ENCODE measurements around the gene BAHCC1. TPM values are rescaled to one million over a fixed set of nuclear protein-coding genes. Genes with fewer than 3 reads are reported as not detected.
A peak's percentile ranks its signal among the peaks of the same experiment; 100 is the strongest.

The BAHCC1 gene
- total RNA-seq, 2 donors from 2014 or later, result 11.4 to 28.9 TPM

DNA sequence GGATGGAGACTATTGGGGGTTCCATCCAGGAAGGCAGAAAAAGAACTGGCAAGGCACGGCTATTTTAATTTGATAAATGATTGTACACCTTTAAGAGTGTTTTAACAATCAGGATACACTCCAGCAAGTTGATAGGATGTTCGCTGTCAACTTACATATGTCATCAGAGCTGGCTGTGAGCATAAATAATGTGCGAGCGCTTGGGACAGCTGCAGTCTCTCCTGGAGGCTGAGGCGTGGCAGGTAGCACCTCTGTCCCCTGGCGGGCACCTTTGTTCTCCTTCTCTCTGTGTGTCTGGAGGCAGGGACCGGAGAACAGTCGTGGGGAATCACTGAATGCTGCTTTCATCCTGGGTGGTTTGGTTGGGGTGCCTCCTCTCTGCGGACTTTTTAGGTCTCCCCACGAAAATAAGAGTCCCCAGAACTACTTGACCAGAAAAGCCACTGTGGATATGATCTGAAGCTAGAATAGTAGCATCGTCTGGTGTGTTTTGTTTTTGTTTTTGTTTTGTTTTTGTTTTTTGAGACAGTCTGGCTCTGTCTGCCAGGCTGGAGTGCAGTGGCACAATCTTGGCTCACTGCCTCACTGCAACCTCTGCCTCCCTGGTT, 9.4 kb downstream of the BAHCC1 start:
- Histone ChIP-seq H3K4me3 (no peak overlapping the region), H3K27ac (peak overlapping the region; percentile 51 to 62), H3K36me3 (no peaks in the 10 kb centered on the region), H3K9me3 (no peaks in the 10 kb centered on the region), H3K27me3 (replicated peaks; ENCODE audit: insufficient read depth) (no peaks in the 10 kb centered on the region), H3K4me1 (replicated peaks) (peaks cover 9% of the 10 kb centered on the region)
- intact Hi-C loops (cut with DNase I), result no loop called here
- TF ChIP-seq POLR2A (IDR thresholded peaks at IDR 0.05) (no peak), POLR2AphosphoS5 (IDR thresholded peaks at IDR 0.05) (no peak)
- TF ChIP-seq, protein P1, sequence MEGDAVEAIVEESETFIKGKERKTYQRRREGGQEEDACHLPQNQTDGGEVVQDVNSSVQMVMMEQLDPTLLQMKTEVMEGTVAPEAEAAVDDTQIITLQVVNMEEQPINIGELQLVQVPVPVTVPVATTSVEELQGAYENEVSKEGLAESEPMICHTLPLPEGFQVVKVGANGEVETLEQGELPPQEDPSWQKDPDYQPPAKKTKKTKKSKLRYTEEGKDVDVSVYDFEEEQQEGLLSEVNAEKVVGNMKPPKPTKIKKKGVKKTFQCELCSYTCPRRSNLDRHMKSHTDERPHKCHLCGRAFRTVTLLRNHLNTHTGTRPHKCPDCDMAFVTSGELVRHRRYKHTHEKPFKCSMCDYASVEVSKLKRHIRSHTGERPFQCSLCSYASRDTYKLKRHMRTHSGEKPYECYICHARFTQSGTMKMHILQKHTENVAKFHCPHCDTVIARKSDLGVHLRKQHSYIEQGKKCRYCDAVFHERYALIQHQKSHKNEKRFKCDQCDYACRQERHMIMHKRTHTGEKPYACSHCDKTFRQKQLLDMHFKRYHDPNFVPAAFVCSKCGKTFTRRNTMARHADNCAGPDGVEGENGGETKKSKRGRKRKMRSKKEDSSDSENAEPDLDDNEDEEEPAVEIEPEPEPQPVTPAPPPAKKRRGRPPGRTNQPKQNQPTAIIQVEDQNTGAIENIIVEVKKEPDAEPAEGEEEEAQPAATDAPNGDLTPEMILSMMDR (IDR thresholded peaks at IDR 0.05), result no peak
- DNase-seq (ENCODE audit: low spot score), result no peak
- WGBS, result 52% methylated on average over 11 of the region's 11 CpGs

DNA sequence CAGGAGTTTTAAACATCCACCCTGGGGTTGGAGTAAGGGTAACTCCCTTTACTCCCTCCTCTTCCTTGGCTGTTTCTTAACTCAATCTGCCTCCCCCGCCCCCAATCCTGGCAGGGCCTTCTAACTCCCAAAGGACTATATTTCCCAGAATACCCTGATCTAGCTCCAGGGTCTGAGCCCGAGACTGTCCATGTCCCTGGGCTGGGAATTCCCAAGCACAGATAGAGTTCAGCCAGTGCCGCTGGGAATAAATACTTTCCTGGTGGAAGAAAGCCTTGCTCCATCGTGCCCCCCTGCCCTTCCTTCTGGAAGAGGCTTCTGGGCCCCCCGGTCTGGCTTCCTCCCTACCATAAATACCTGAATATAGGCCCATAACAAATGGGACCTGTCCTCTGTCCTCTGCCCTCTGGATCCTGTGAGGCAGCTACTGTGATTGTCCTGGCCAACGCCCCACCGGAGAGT, 10.2 kb downstream of the BAHCC1 start:
- peaks cover 9% of the 10 kb centered on the region for H3K4me1 ChIP-seq (replicated peaks)
- no peak overlapping the region for H3K4me3 ChIP-seq
- 51% methylated on average over 7 of the region's 7 CpGs for WGBS
- no peaks in the 10 kb centered on the region for H3K27me3 ChIP-seq (replicated peaks; ENCODE audit: insufficient read depth)
- H3K9me3 ChIP-seq, result no peaks in the 10 kb centered on the region
- peak overlapping the region; percentile 51 to 62 for H3K27ac ChIP-seq
- intact Hi-C loops (cut with DNase I), result no loop called here
- no peak for DNase-seq (ENCODE audit: low spot score)
- no peak for TF ChIP-seq POLR2A (IDR thresholded peaks at IDR 0.05)
- TF ChIP-seq, protein P1 (IDR thresholded peaks at IDR 0.05), result no peak
- TF ChIP-seq POLR2AphosphoS5 (IDR thresholded peaks at IDR 0.05), result peak; percentile 5
- no peaks in the 10 kb centered on the region for H3K36me3 ChIP-seq

DNA sequence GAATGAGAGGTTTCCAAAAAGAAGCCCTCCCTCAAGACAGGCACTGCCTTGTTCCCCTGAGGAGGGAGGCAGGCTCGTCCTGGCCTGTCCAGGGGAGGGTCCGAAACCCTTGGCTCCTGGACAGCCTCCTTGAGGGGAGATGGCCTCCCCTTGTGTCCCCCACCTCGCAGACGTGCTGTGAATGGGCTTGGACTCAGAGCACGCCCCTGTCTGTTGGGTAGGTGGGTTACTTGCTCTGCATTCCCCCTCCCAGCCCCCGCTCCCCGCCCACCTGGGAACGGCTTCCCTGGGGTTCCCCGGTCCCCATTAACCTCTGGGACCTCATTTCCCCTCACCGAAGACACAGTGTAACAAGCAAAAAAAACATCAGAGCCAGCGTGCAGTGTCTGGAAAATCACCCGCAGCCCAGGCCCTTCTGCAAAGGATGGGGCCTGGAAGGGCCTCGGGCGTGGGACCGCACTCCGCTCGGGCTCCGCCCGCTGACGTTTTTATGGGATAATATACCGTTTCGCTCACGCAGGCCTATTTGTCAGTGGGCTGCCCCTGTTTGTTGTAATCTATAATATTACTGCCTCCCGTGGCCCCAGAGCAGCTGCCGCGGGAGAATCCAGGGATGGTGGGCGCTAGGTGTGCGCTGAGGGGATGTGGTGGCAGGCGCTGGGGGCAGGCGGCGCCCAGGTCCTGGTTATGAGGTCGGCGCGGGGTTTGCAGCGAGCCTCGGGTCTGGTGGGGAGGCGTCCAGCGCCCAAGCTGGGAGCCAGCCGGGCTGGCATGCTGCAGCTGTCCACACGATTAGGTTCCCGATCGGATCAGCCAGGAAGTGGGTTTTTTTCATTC, 11.1 kb downstream of the BAHCC1 start:
- H3K27ac ChIP-seq, result no peak overlapping the region
- H3K36me3 ChIP-seq, result no peaks in the 10 kb centered on the region
- H3K4me3 ChIP-seq, result no peak overlapping the region
- peaks cover 4% of the 10 kb centered on the region for H3K4me1 ChIP-seq (replicated peaks)
- intact Hi-C loops (cut with DNase I), result no loop called here
- TF ChIP-seq, protein P1 (IDR thresholded peaks at IDR 0.05), result no peak
- TF ChIP-seq POLR2AphosphoS5 (IDR thresholded peaks at IDR 0.05) (no peak), POLR2A (IDR thresholded peaks at IDR 0.05) (no peak)
- no peak for DNase-seq (ENCODE audit: low spot score)
- H3K27me3 ChIP-seq (replicated peaks; ENCODE audit: insufficient read depth), result no peaks in the 10 kb centered on the region
- WGBS, result 67% methylated on average over 42 of the region's 42 CpGs
- no peaks in the 10 kb centered on the region for H3K9me3 ChIP-seq

DNA sequence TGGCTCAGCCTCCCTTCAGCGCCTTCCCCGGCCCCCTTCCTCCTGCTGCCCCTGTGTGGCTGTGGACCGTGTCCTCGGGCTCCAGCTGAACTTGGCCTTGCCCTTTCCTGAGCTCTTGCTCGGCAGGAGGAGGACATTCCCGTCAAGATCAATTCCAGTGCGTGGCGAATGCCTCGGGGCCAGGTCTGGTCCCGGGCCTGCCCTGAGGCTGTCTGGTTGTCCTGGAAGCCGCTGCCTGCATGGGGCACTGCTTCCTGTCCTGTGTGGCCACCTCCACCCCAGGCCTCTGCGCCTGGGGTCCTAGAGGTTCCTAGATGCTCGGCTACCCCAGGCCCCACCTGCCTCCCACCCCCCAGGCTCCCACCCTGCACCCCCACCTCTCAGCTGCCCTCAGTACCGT, 12.8 kb downstream of the BAHCC1 start:
- Histone ChIP-seq H3K36me3 (no peaks in the 10 kb centered on the region), H3K27ac (no peak overlapping the region), H3K27me3 (replicated peaks; ENCODE audit: insufficient read depth) (no peaks in the 10 kb centered on the region), H3K4me3 (no peak overlapping the region), H3K9me3 (no peaks in the 10 kb centered on the region), H3K4me1 (replicated peaks) (peaks cover 4% of the 10 kb centered on the region)
- 92% methylated on average over 13 of the region's 14 CpGs for WGBS
- no peak for DNase-seq (ENCODE audit: low spot score)
- intact Hi-C loops (cut with DNase I), result no loop called here
- TF ChIP-seq POLR2A (IDR thresholded peaks at IDR 0.05), result no peak
- TF ChIP-seq, protein P1 (IDR thresholded peaks at IDR 0.05), result no peak
- no peak for TF ChIP-seq POLR2AphosphoS5 (IDR thresholded peaks at IDR 0.05)

All from prostate gland (tissue), 2 donors.